ENCODE results near the gene CHTOP.

GRCh38 chr1:153611356-153611755, 22.5 kb upstream of the CHTOP start:
- no peak for TF ChIP-seq CTCF (IDR thresholded peaks at IDR 0.05)
- TF ChIP-seq POLR2AphosphoS5 (IDR thresholded peaks at IDR 0.05), result no peak
- TF ChIP-seq POLR2A (IDR thresholded peaks at IDR 0.05; ENCODE audit: low read depth), result no peak

Measured in esophagus muscularis mucosa (tissue), 3 donors.